ENCODE data around the gene RAD23A.
"Not testable (repeated sequence)": the region's sequence is repeated elsewhere in the genome, so short reads cannot be mapped to it uniquely, and the experiment has no call there.

- not testable (repeated sequence) for TF ChIP-seq CTCF (conservative IDR thresholded peaks at IDR 0.05 in 1 of 2, IDR thresholded peaks at IDR 0.05 in 1 of 2; ENCODE audit: low read depth in 1 of 2, low read length in 2 of 2); EZH2 (IDR thresholded peaks at IDR 0.05; ENCODE audit: low read length, missing control alignments)
Observed at GRCh38 chr19:12955575-12955974, 9.9 kb downstream of the RAD23A start.
